Measurements from ENCODE around the gene CDKN2C.

DNA sequence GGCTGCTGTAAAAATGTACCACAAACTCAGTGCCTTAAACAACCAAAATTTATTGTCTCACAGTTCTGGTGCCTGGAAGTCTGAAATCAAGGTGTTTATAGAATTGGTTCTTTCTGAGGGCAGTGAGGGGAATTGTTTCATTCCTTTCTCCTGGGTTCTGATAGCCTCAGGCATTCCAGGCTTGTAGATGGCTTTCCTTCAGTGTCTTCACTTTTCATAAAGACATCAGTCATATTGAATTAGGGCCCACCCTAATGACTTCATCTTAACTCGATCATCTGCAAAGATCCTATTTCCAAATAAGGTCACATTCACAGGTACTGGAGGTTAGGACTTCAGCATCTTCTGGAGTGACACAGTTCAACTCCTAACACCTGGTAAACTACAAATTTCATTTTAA lies 15.0 kb downstream of the CDKN2C start:
- TF ChIP-seq POLR2A (IDR thresholded peaks at IDR 0.05), result no peak
- TF ChIP-seq, protein P1, sequence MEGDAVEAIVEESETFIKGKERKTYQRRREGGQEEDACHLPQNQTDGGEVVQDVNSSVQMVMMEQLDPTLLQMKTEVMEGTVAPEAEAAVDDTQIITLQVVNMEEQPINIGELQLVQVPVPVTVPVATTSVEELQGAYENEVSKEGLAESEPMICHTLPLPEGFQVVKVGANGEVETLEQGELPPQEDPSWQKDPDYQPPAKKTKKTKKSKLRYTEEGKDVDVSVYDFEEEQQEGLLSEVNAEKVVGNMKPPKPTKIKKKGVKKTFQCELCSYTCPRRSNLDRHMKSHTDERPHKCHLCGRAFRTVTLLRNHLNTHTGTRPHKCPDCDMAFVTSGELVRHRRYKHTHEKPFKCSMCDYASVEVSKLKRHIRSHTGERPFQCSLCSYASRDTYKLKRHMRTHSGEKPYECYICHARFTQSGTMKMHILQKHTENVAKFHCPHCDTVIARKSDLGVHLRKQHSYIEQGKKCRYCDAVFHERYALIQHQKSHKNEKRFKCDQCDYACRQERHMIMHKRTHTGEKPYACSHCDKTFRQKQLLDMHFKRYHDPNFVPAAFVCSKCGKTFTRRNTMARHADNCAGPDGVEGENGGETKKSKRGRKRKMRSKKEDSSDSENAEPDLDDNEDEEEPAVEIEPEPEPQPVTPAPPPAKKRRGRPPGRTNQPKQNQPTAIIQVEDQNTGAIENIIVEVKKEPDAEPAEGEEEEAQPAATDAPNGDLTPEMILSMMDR (IDR thresholded peaks at IDR 0.05), result no peak

All from vagina (tissue), 2 donors.